ENCODE measurements around the gene DDX27.

- TF ChIP-seq EP300 (IDR thresholded peaks at IDR 0.05; ENCODE audit: borderline replicate concordance) (no peak), ZBTB7A (IDR thresholded peaks at IDR 0.05; ENCODE audit: low read depth) (no peak), CREB1 (IDR thresholded peaks at IDR 0.05; ENCODE audit: low read depth) (0 out of 2 replicates have a peak, but pooled peaks have one; percentile 14), REST (IDR thresholded peaks at IDR 0.05; ENCODE audit: low read depth) (no peak), MAX (IDR thresholded peaks at IDR 0.05) (peak; percentile 65), TEAD4 (IDR thresholded peaks at IDR 0.05) (no peak; the same call in 1 of the 2 replicates), FOXM1 (IDR thresholded peaks at IDR 0.05; ENCODE audit: borderline replicate concordance, low read depth) (no peak), TCF12 (IDR thresholded peaks at IDR 0.05; ENCODE audit: low read depth) (0 out of 2 replicates have a peak, but pooled peaks have one; percentile 11), TAF1 (IDR thresholded peaks at IDR 0.05; ENCODE audit: low read depth) (peak; percentile 7; the same call in 1 of the 2 replicates), NFIC (IDR thresholded peaks at IDR 0.05) (0 out of 2 replicates have a peak, but pooled peaks have one; percentile 14), RAD21 (IDR thresholded peaks at IDR 0.05; ENCODE audit: low read depth) (no peak)
Observed at GRCh38 chr20:49278818-49279676, 59.8 kb downstream of the DDX27 start.
